Measurements from ENCODE around the gene GGTLC1. TPM values are rescaled to one million over a fixed set of nuclear protein-coding genes. Genes with fewer than 3 reads are reported as not detected.
"Not testable (repeated sequence)": the region's sequence is repeated elsewhere in the genome, so short reads cannot be mapped to it uniquely, and the experiment has no call there.

The GGTLC1 gene
- total RNA-seq (2014; rRNA removed; shearing (Covaris generic)) = not detected in 2 replicates

DNA sequence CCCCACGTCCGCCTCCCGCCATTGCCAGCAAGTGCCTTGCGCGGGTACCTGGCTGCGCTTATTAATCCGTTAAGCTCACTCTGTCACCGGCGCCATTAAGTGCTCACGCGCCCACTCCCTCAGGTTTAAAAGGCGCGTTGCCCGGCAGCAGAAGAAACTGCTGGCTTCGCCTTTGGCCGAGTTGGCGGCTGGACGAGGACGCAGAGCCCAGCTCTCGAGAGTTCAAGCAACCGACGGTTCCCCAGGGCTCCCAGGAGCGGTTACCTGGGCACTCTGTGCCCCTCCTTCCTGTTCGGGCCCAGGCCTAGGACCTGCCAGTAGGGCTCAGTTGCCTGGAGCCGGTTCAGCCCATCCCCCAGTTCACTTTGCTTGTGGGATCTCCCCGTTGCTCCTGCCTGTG lies at the start of gene GGTLC1:
Gene GGTLC1, minus strand, starts transcription at position 219 of the 400 bp plus-strand sequence. CDS start 2,168 bp downstream, outside the sequence.
- DNase-seq (ENCODE audit: low spot score) = no peak

DNA sequence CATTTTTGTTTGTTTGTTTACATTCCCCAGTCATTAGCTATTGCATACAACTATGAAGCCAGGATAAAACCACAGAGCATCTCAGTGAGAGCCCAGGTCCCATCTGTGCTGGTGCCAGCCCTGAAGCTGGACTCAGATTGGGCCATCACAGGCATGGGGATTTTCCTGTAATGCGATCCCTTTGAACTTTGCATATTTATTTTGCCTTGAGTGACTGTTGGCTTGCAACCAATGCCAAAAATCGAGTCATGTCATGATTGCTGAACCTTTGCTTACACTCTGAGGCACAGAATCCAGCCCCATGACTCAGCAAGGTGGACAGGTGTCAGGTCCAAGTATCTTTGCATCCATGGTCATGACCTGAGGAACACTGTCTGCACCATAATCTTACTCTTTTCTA lies 46.2 kb upstream of the GGTLC1 start:
- DNase-seq (ENCODE audit: low spot score) = no peak

DNA sequence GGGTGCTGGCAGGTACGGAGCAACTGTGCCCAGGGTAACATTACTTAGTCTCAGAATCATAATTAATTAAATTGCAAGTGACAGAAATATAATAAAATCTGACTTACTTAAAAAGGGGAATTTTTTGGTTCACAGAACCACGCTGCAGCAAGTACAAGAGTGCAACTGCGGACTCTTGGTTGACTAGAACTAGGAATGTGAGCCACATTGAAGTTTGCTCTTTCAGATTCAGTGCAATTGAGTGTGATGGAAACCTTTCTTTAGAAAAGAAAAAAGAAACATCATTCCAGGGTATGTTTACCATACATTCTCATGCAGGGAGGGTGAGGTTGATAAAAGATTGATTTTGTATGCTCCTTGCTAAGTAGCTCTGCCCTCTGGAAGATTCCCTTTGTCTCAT lies 45.0 kb upstream of the GGTLC1 start:
- DNase-seq (ENCODE audit: low spot score) = no peak

DNA sequence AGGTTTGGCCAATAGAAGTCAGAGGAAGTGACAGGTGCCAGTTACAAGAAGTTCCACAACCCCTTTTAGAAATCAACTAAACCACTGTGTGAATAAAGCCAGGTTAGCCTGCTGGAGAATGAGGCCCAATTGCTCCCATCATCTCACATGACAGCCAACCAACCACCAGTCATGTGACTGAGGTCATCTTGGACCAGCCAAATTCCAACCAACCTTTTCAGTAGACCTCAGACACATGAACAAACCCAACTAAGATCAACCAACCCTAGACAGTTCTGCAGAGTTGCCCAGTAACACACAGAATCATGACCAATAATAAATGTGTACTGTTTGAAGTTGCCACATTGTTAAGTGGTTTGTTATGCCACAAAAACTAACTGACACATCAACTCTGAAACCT lies 44.6 kb upstream of the GGTLC1 start:
- no peak for DNase-seq (ENCODE audit: low spot score)

DNA sequence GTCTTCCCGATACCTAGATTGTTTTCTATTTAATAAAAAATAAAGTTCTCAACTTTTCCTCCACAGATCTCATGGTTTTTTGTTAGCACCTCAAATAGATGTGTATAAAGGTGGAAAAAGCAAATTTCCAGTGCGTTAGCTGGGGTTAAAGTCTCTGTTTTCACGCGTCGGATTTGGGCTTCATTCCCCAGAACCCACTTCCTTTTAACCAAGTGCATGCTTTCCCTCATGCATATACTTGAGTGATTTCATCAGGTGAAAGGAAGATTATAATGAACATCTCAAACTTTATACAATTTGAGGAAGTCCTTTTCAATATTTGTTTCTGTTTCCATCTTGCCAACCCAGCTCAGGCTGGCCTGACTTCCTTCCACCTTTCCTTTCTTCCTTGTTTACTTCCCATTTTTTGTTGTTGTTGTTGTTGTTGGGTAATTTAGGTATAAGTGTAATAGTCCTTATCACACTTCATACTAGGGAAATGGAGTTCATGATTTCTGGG lies 43.9 kb upstream of the GGTLC1 start:
- no peak for DNase-seq (ENCODE audit: low spot score)

DNA sequence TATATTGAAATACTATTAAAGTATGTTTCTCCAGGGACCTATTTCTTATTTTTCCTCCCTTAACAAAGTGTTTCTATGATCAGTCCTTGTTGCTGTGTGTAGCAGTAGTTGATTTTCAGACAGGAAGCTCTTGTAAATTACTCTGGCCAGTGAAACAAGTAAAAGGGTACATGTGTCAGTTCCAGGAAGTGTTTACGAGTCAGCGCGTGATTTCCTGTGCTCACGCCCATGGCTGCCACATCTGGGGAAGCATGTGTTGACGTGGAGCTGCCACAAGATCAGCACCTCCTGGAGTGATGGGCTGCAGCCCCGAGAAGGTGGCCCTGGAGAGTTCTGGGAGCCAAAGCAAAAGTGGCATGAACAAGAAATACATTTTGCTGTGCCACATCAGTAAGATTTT lies 38.6 kb upstream of the GGTLC1 start:
- DNase-seq (ENCODE audit: low spot score) = no peak

DNA sequence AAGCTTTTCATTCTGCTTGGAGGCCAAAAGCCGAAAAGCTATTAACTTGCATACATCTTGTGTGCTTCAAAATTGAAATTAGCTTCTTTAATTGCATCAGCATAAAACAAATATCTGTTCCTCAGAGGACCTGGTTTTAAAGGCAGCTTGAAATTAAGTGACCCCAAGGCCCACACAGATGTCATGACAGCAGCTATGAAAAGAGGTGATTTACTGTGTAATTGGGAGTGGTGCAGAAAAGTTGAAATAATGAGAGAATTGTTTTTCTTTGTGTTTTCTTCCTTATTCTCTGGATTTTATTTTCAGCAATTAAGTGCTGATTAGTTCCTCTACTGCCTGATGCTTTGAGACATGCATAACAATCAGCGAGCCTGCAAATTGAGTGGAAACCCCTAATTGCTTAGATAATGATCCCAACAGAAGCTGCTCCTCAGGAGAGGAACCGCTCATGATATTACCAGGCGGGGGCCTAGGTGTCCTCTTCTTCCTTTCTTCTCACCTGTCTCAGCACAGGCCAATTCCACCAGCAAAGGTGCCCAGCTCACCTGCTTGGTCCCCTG lies 34.1 kb upstream of the GGTLC1 start:
- no peak for DNase-seq (ENCODE audit: low spot score)

DNA sequence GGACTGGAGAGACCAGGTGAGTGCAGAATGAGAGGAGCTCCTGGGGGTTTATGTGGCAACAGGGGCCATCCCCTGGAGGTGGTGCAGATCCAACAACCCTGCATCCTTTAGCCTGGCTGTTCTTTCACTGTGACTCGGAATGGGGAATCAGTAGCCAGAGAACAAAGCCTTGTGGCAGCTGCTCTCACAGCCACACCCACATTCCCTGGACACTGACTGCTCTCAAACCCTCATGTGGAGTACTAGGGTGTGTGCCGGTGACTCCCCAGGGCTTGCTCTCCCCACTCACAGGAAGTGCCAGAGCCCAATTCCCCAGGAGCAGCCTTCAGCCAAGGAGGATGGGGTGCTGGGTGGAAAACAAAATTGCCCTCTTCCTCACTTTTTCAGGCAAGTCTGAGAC lies 30.2 kb upstream of the GGTLC1 start:
- DNase-seq (ENCODE audit: low spot score) = no peak

DNA sequence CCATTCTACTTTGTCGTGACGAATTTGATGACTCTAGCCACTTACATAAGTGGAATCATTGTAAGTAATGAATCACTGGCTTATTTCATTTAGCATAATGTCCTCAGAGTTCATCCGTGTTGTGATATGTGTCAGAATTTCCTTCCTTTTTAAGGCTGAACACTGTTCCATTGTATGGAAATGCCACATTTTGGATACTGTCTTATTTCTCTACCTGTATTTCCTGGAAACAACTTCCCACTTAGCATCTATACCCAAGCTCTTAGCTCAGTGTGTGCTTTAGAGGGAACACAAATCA lies 28.8 kb upstream of the GGTLC1 start:
- no peak for DNase-seq (ENCODE audit: low spot score)

DNA sequence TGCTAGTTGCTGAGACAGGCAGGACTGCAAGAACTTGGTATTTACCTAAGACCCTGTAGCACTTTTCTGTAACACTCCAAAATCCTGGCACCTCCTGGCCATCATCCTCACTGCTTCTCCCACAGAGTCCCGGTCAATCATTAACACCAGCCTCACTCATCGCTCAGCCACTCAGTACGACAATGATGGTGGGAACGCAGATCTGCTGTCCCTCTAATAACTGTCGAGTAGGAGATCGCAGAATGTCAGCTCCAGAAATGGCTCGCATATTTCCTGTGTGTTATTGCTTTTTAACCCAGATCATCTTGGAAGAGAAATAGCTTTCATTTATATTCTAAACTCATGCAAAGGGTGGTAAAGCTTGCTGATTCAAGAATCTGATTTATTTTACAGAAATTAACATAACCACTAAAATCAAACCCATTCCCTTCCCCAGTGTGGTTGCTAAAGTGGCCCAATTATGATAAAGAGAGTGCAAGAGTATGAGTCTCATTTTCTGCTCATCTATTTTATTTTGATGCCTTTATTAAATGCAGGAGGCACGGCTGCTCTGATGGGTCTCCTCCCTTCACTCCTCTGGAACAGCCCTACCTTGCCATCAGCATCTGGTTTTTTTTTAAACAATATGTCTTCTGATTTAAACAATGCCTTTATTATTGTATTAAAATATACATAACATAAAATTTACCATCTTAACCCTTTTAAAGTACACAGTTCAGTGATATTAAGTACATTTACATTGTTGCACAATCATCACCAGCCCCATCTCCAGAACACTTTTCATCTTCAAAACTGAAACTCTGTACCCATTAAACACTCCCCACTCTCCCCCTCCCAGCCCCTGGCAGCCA lies 28.3 kb upstream of the GGTLC1 start:
- DNase-seq (ENCODE audit: low spot score) = no peak

DNA sequence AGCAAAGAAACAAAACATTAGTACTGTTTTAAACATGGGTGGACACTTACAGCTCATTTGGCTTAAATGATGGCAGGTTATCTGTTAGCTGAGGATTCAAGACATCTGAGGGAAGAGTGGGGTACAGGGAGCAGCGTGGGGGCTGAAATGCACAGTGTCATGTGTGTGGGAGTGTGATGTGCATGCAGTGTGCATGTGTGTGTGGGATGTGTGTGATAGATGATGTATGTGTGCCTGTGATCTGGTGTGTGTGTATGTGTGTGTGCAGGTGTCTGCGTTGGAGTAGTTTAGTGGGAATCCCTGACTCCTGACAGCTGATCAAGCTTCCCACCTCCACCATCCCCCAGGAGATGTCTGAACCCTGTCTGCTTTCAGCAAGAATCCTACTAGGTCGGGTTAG lies 25.4 kb upstream of the GGTLC1 start:
- no peak for DNase-seq (ENCODE audit: low spot score)

DNA sequence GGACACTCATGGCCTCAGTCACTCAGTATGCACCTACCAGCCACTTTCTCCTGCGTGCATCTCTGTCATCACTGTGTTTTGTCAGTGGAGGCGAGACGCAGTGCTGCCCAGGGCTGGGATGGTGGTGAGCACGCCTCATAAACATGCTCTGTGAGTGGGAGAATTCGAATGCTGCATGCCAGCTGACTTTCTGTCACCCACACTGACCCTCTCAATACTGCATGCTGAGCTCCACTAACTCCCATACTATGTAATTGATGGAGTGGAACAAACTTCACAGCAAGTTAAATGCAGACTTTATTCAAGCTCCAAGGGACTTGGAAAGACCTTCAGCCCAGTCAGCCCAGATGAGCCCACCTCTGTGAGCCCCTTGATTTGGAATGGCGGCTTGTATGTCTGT lies 22.7 kb upstream of the GGTLC1 start:
- no peak for DNase-seq (ENCODE audit: low spot score)

DNA sequence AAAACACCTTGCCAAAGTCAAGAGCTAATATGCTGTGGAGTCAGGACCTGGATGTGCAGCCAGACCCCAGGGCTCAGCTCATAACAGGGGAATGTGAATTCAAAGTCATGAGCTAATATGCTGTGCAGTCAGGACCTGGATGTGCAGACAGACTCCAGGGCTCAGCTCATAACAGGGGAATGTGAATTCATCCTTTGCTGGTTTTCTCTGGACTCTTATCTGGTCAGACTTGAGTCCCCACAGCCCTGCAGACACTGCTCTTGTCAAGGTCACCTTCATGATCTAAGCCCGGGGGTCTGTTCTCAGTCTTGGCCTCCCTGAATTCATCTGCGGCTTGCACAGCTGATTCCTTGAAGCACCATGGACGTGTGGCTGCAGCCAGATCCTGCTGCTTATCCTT lies 19.2 kb upstream of the GGTLC1 start:
- DNase-seq (ENCODE audit: low spot score) = no peak

DNA sequence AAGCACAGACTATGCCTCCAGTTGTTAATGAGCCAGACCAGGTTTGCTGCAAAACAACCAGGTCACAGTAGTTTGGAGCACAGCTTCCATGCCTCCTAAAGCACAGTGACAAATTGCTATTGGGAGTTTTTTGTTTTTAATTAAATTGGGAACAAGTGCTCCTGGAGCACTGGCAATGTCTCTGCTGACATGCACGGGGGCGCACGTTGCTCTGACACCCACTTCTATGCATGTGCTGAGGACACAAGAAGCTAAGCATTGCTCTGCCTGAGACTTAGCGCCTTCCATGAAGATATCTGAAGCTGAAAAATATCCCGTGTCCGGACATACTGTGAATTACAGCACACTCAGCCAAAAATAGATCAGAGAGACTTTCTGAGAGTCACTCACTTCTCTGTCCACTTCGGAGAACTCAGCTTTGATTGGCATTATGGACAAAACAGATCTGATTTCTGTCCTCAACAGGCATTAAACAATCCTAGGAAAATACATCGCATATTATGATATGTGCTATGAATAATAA lies 18.6 kb upstream of the GGTLC1 start:
- no peak for DNase-seq (ENCODE audit: low spot score)

DNA sequence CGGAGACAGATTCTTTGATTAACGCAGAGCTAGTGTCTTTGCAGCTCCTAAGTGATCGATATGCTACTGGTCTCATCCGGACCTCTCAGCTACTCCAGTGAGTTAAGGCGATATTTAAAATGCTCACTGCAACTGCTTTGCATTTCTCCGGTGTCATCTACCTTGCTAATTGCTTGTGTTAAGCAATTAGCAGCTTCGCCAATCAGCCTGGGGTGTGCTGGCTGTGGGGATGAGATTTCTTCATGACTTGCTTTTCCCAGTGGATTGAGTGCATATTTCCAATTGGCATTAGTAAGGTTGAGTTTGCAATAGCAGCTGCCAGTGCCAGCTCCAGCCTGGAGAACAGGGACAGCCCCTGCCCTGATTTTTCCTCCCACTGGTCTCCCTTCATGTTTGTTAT lies 18.0 kb upstream of the GGTLC1 start:
- DNase-seq (ENCODE audit: low spot score) = no peak

DNA sequence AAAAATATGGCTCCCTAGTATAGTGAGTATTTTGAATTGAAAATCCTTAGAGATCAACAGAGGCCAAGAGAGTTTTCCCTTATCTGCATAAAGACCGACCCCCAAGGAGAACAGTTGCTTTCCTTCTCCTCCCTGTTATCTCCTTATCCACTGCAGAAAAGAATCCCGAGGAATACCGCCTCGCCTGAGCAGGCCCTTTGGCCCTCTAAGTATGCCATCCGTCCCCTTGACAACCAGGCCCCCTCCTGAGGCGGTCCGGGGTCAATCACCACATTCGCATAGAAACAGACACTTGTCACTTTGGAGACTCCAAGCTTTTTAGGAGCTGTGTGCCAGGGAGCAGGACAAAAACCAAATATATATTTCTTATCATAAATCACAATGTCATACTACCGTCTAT lies 15.9 kb upstream of the GGTLC1 start:
- no peak for DNase-seq (ENCODE audit: low spot score)

DNA sequence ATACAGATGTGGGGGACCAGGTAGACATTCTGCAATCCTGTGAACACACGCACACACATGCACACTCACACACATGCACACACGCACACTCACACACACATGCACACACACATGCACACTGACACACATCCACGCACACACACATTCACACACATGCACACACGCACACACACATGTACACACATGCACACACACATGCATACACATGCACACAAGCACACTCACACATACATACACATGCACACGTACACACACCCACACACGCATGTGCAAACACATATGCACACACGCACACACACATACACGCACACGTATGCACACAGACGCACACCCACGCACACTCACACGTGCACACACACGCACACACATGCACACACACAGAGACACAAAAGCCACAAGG lies 14.3 kb upstream of the GGTLC1 start:
- no peak for DNase-seq (ENCODE audit: low spot score)

DNA sequence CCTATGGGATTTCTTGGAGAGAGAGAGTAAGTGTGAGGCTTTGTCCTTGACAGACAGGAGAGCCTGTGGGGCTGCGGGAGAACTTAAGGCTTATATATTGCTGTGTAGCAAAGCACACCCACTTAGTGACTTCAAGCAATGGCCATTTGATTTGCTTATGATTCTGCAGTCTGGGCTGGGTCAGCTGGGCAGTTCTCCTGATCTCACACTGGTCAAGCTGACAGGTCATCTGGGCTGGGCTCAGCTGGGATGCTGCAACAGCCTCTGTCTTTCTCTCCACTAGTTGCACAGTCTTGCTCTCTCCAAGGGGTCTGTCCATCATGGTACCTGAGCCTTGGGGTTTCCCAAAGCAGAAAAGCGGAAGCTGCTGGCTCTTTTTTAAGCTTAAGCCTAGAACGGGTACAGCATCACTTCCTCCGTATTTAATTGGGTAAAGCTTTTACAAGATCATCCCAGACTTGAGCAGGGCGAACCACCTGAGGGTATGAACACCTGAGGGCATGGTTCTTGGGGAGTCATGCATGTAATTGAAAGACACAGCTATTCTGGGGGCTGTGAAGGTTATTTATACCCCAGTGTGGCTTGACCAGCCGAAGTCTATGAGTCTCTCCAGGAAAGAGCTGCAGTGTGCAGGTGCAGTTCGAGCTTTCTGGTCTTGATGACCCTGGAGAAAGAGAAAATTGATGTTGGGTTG lies 13.3 kb upstream of the GGTLC1 start:
- DNase-seq (ENCODE audit: low spot score) = no peak

DNA sequence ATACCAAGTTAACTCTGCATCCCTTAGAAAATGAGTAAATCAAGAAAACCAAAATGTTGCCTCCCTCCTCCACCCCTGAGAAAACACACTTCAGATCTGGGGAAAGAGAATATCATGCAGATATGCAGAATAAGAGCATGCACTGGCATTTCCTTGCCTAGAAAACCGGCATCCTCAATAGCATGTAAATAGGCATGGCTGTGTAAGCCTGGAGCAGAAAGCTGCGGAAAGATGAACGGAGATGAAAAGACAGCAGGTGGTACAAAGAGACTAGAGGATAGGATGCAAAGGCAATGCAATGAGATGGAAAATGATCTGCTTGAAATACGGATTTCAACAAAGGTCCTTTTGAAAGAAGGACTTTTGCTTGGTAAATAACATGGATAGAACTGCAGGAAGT lies 10.3 kb upstream of the GGTLC1 start:
- no peak for DNase-seq (ENCODE audit: low spot score)

DNA sequence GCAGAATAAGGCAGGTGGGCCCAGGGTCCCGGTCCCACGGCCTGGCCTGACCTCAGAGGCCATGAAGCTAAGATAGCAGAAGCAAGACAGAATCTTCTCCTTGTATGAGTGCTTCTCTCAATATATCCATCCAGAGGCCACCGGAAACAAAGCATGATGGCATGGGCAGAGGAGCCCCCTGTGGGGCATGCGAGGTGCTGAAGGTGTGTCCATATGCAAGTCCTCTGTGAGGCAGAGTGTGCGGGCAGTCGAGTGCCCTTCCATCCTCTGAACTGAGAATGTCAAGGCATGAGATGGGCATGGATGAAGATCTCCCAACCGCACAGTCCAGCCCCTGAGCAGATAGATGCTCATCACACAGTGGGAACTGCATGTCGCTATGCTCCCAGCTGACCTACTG lies 9.8 kb upstream of the GGTLC1 start:
- no peak for DNase-seq (ENCODE audit: low spot score)

DNA sequence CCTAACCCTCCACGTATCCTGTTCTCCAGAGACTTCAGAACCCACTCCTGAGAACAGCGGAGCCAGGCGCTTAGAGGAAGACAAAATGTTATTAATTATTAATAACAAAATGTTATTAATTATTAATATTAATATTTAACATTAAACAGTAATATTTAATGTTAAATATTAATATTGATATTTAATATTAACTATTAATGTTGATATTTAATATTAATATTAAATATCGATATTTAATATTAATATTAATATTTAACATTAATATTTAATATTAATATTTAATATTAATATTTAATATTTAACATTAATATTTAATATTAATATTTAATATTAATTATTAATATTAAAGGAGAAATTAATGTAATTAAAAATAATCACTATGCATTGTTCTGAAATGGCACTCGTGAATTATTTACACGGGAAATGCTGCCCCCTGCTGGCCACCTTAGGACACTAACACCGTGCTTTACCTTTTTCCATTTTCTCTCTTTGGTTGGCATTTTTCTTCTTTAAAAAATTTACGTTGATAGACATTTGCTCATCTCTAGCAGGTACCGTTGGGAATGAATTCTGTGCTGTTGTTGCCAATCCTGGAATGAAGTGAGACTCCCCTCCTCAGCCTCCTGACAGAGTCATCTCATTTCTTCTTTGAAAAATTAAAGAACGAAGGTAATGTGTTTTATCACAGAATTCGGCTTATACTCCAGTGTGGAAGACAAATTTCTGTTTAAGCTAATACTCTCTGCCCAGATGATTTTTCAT lies 7.5 kb upstream of the GGTLC1 start:
- no peak for DNase-seq (ENCODE audit: low spot score)

DNA sequence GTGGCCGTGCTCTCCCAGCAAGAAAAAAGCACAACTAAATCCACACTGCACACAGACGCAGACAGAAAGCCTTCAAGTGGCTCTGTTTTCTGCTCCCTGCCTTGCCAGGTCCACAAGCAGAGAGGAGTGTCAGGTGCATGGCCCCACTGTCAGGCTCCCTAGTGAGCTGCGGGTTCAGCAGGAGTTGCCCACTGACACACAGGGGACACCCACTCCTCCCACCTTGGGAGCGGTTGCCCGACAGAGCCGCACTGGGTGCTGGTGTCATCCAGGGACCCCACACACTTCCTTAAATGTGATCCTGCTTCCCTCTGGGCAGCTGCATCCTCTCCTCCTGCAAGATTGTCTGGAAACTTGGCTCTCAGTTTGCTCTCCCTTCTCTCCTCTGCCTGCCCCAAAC lies 6.7 kb upstream of the GGTLC1 start:
- DNase-seq (ENCODE audit: low spot score) = not testable (repeated sequence)
